HEK293T (cell line): ENCODE results near the gene FAM53B.
A peak's percentile ranks its signal among the peaks of the same experiment; 100 is the strongest.

Experiments
- CTCF ChIA-PET: fragments of 350-600 bp; formaldehyde crosslinking; extraction: SDS; loops from one replicate; lab custom pipeline; 2021; ENCODE audit warnings: antibody characterized with exemption, inconsistent platforms; lab: Yijun Ruan, JAX
- POLR2A ChIA-PET: fragments of 350-600 bp; formaldehyde crosslinking; extraction: SDS; loops from one replicate; lab custom pipeline; 2020; ENCODE audit warnings: antibody characterized with exemption, inconsistent platforms; lab: Yijun Ruan, JAX
- DNase-seq: peaks from one replicate; pipeline ENCODE4 v3.0.0; 2012; ENCODE audit warnings: mixed read lengths; ENCODE audit errors: extremely low spot score
- ARNT ChIP-seq: fragments of 450-650 bp; IDR thresholded peaks from 2 replicates; pipeline ENCODE4 v1.6.1; 2017; ENCODE audit warnings: mild to moderate bottlenecking
- BHLHE40 ChIP-seq: fragments of 450-650 bp; IDR thresholded peaks from 2 replicates; pipeline ENCODE4 v1.6.1; 2016; ENCODE audit warnings: mild to moderate bottlenecking, moderate library complexity, borderline replicate concordance
- CTBP1 ChIP-seq: fragments of 450-650 bp; IDR thresholded peaks from 2 replicates; pipeline ENCODE4 v1.6.1; 2016; ENCODE audit warnings: borderline replicate concordance
- ELF4 ChIP-seq: fragments of 450-650 bp; IDR thresholded peaks from 2 replicates; pipeline ENCODE4 v1.6.1; 2017; ENCODE audit warnings: antibody characterized with exemption
- FOXA1 ChIP-seq: fragments of 450-650 bp; IDR thresholded peaks from 2 replicates; pipeline ENCODE4 v1.6.1; 2016; ENCODE audit warnings: mild to moderate bottlenecking
- FOXK2 ChIP-seq: fragments of 450-650 bp; IDR thresholded peaks from 2 replicates; pipeline ENCODE4 v1.6.1; 2016; ENCODE audit warnings: mild to moderate bottlenecking
- HDGF ChIP-seq: fragments of 450-650 bp; IDR thresholded peaks from 2 replicates; pipeline ENCODE4 v1.6.1; 2017; ENCODE audit warnings: antibody characterized with exemption, borderline replicate concordance
- L3MBTL2 ChIP-seq: fragments of 450-650 bp; conservative IDR thresholded peaks from 2 replicates; pipeline ENCODE4 v1.6.1; 2016; ENCODE audit warnings: mild to moderate bottlenecking
- LEF1 ChIP-seq: fragments of 450-650 bp; IDR thresholded peaks from 2 replicates; pipeline ENCODE4 v1.6.1; 2017; ENCODE audit warnings: mild to moderate bottlenecking, borderline replicate concordance
- NFRKB ChIP-seq: fragments of 450-650 bp; IDR thresholded peaks from 2 replicates; pipeline ENCODE4 v1.6.1; 2016; ENCODE audit warnings: mild to moderate bottlenecking, moderate library complexity
- PKNOX1 ChIP-seq: fragments of 450-650 bp; IDR thresholded peaks from 2 replicates; pipeline ENCODE4 v1.6.1; 2016
- SP1 ChIP-seq: fragments of 450-650 bp; IDR thresholded peaks from 2 replicates; pipeline ENCODE4 v1.6.1; 2017
- SUZ12 ChIP-seq: fragments of 450-650 bp; IDR thresholded peaks from 2 replicates; pipeline ENCODE4 v1.6.1; 2016; ENCODE audit warnings: mild to moderate bottlenecking
- TARDBP ChIP-seq: fragments of 450-650 bp; IDR thresholded peaks from 2 replicates; pipeline ENCODE4 v1.6.1; 2016
- ZNF384 ChIP-seq: fragments of 450-650 bp; IDR thresholded peaks from 2 replicates; pipeline ENCODE4 v1.6.1; 2016

The FAM53B gene

GRCh38 chr10:124745252-124745651, 1.1 kb upstream of the FAM53B start:
- TF ChIP-seq ZNF384 (no peak), SUZ12 (no peak), BHLHE40 (no peak), NFRKB (no peak), ELF4 (no peak)
- no peak for DNase-seq
- ChIA-PET POLR2A (interaction anchor here (1.5 kb wide), 1 partner anchor 57 kb away, joined by 3 read pairs; the partner anchor contains the start of gene ABRAXAS2), CTCF (interaction anchor here (0.5 to 1.9 kb wide), 8 partner anchors 9 to 438 kb away, joined by 3 to 6 read pairs (median 4); no protein-coding TSS in a partner anchor)

- POLR2A ChIA-PET, result no interaction called here
- CTCF ChIA-PET, result interaction anchor here (0.6 to 0.7 kb wide), 3 partner anchors 72 to 767 kb away, joined by 3 read pairs; no protein-coding TSS in a partner anchor
- TF ChIP-seq HDGF (no peak), L3MBTL2 (0 out of 2 replicates have a peak, but pooled peaks have one; percentile 14)
- peak; percentile 42 for DNase-seq
Measured at GRCh38 chr10:124743191-124744101, 732 bp downstream of the FAM53B start.

- TF ChIP-seq SUZ12, result no peak
- CTCF ChIA-PET, result interaction anchor here (0.6 to 1.9 kb wide), 5 partner anchors 71 to 766 kb away, joined by 3 to 13 read pairs (median 3); no protein-coding TSS in a partner anchor
- POLR2A ChIA-PET, result no interaction called here
- peak; percentile 52 for DNase-seq
Measured at GRCh38 chr10:124742413-124743190, 1.6 kb downstream of the FAM53B start.

- TF ChIP-seq ZNF384, result no peak
- no peak for TF ChIP-seq SUZ12
- no peak for TF ChIP-seq ELF4
- no peak for TF ChIP-seq SP1
- TF ChIP-seq L3MBTL2, result no peak
- TF ChIP-seq BHLHE40, result no peak
- no peak for TF ChIP-seq LEF1
- no peak for TF ChIP-seq TARDBP
- TF ChIP-seq CTBP1, result no peak
- TF ChIP-seq FOXA1, result no peak
- POLR2A ChIA-PET, result interaction anchor here (1.0 to 1.3 kb wide), 2 partner anchors 50 to 60 kb away, joined by 4 read pairs; partner anchors contain the start of genes ABRAXAS2 and EEF1AKMT2
- CTCF ChIA-PET, result interaction anchor here (0.6 to 1.9 kb wide), 19 partner anchors 11 to 385 kb away, joined by 3 to 13 read pairs (median 3); no protein-coding TSS in a partner anchor
- DNase-seq, result no peak
Measured at GRCh38 chr10:124741922-124742412, 2.2 kb downstream of the FAM53B start.

GRCh38 chr10:124741281-124741921, 2.8 kb downstream of the FAM53B start:
- TF ChIP-seq ARNT (no peak), PKNOX1 (peak; percentile 38; the same call in 1 of the 2 replicates), FOXA1 (no peak), LEF1 (no peak), L3MBTL2 (0 out of 2 replicates have a peak, but pooled peaks have one; percentile 17)
- peak; percentile 86 for DNase-seq

GRCh38 chr10:124740369-124741280, 3.6 kb downstream of the FAM53B start:
- ChIA-PET POLR2A (interaction anchor here (1.3 kb wide), 1 partner anchor 51 kb away, joined by 4 read pairs; the partner anchor contains the start of gene EEF1AKMT2), CTCF (interaction anchor here (0.6 to 1.9 kb wide), 14 partner anchors 9 to 359 kb away, joined by 3 to 13 read pairs (median 4); no protein-coding TSS in a partner anchor)
- TF ChIP-seq PKNOX1 (peak; percentile 63), ELF4 (no peak), ARNT (no peak), NFRKB (no peak), BHLHE40 (no peak), FOXK2 (no peak), FOXA1 (no peak), TARDBP (no peak), SUZ12 (no peak), L3MBTL2 (0 out of 2 replicates have a peak, but pooled peaks have one; percentile 19)
- no peak for DNase-seq

More at GRCh38 chr10:124741281-124741921, 2.8 kb downstream of the FAM53B start:
- CTCF ChIA-PET, result interaction anchor here (0.6 to 1.9 kb wide), 22 partner anchors 10 to 384 kb away, joined by 3 to 13 read pairs (median 3); no protein-coding TSS in a partner anchor
- POLR2A ChIA-PET, result interaction anchor here (1.0 to 1.3 kb wide), 2 partner anchors 50 to 60 kb away, joined by 4 read pairs; partner anchors contain the start of genes ABRAXAS2 and EEF1AKMT2
